Esophagus squamous epithelium (tissue), 5 donors: ENCODE measurements around the gene MEPCE. TPM values are rescaled to one million over a fixed set of nuclear protein-coding genes. Genes with fewer than 3 reads are reported as not detected.

Experiments used
- DNase-seq: peaks from one replicate; lab custom pipeline; 2025; lab: John Stamatoyannopoulos, UW
- H3K27ac ChIP-seq, 4 donors: fragments of 200-600 bp; sonication (generic); one replicate each; pipeline ENCODE4 v1.5.1; 2016 to 2019; ENCODE audit warnings: mild to moderate bottlenecking in 1 of 4
- H3K27me3 ChIP-seq, 4 donors: fragments of 200-600 bp; sonication (generic); 1 replicate in 3 of 4; 2 replicates in 1 of 4; pipeline versions ENCODE4 v1.5.1 to v1.6.0; 2017 to 2021; ENCODE audit warnings: antibody characterized with exemption in 1 of 4
- H3K36me3 ChIP-seq, 3 donors: fragments of 200-600 bp; sonication (generic); one replicate each; pipeline ENCODE4 v1.5.1; 2016 to 2019
- H3K4me1 ChIP-seq, 3 donors: fragments of 200-600 bp; sonication (generic); one replicate each; pipeline ENCODE4 v1.5.1; 2017 to 2019
- H3K4me3 ChIP-seq, 4 donors: fragments of 200-600 bp; sonication (generic); 1 replicate in 3 of 4; 2 replicates in 1 of 4; pipeline ENCODE4 v1.5.1; 2016 to 2019; ENCODE audit warnings: mild to moderate bottlenecking in 2 of 4, moderate library complexity in 1 of 4
- H3K9me3 ChIP-seq, 3 donors: fragments of 200-600 bp; sonication (generic); one replicate each; pipeline ENCODE4 v1.5.1; 2016 to 2019
- CTCF ChIP-seq, 6 experiments: fragments of 450-650 bp in 4 of 6; fragments of 200-600 bp in 2 of 6; sonication (generic) in 2 of 6; IDR thresholded peaks; one replicate each; pipeline ENCODE4 v1.5.1; 2016 to 2019; ENCODE audit warnings: antibody characterized with exemption in 6 of 6, mild to moderate bottlenecking in 4 of 6, moderate library complexity in 4 of 6
- POLR2A ChIP-seq, 4 donors: fragments of 450-650 bp; IDR thresholded peaks; one replicate each; pipeline ENCODE4 v1.6.1; 2017; ENCODE audit warnings: antibody characterized with exemption in 4 of 4, mild to moderate bottlenecking in 4 of 4, moderate library complexity in 3 of 4
- WGBS, 2 donors: methylation state at CpG; one replicate each; pipeline ENCODE4 v1.1.5; 2018; 5-methylcytosine and 5-hydroxymethylcytosine counted together
- intact Hi-C: fragments of 100-400 bp; cut with DNase I; formaldehyde crosslinking; loops from one replicate; pipeline ENCODE4 v1.15.0; 2022
- total RNA-seq, 4 donors: library from RNA; depleted of rRNA; stranded (reverse); fragments of >200 nt; gene quantifications; one replicate each; pipeline ENCODE4 v1.1.0, GENCODE V29; 2016
- donor health status: DM: yes; HTN: yes; CAD: no.

Gene MEPCE
- total RNA-seq, 4 donors from 2014 or later = 18.0 to 27.7 (median 23.4) TPM

GRCh38 chr7:100472121-100472851 lies 42.7 kb downstream of the MEPCE start:
- intact Hi-C loops = loop anchor here (10.0 kb wide), 1 partner anchor 223 kb away; the partner anchor contains the start of gene GIGYF1
- H3K27ac ChIP-seq = peak overlapping the region; percentile 50 to 66 (median 59)
- TF ChIP-seq CTCF (IDR thresholded peaks at IDR 0.05) (no peak), POLR2A (IDR thresholded peaks at IDR 0.05) (no peak)
- DNase-seq = no peak
- H3K27me3 ChIP-seq = no peaks in the 10 kb centered on the region
- no peaks in the 10 kb centered on the region for H3K9me3 ChIP-seq
- WGBS, 2 donors = 46 to 53% methylated on average over 7 to 11 of the region's 16 CpGs
- peak overlapping the region in 1 of 4 donors; percentile 2 for H3K4me3 ChIP-seq
- H3K36me3 ChIP-seq = peaks cover 2 to 77% (median 10%) of the 10 kb centered on the region in 3 donors
- H3K4me1 ChIP-seq = peaks cover 41 to 89% (median 44%) of the 10 kb centered on the region in 3 donors

GRCh38 chr7:100472854-100473499 lies 43.3 kb downstream of the MEPCE start:
- no peak for DNase-seq
- Histone ChIP-seq H3K4me1 (peaks cover 43 to 89% (median 51%) of the 10 kb centered on the region in 3 donors), H3K27ac (peak overlapping the region; percentile 50 to 66 (median 59)), H3K4me3 (peak overlapping the region in 1 of 4 donors; percentile 2), H3K36me3 (peaks cover 0 to 70% (median 4%) of the 10 kb centered on the region in 3 donors), H3K9me3 (no peaks in the 10 kb centered on the region), H3K27me3 (no peaks in the 10 kb centered on the region)
- TF ChIP-seq CTCF (IDR thresholded peaks at IDR 0.05) = no peak
- WGBS, 2 donors = 51 to 61% methylated on average over 8 to 11 of the region's 14 CpGs
- intact Hi-C loops = loop anchor here (10.0 kb wide), 1 partner anchor 222 kb away; the partner anchor contains the start of gene GIGYF1

GRCh38 chr7:100475549-100475948 lies 45.9 kb downstream of the MEPCE start:
- Histone ChIP-seq H3K27ac (peak overlapping the region in 3 of 4 donors; percentile 1 to 98 (median 95)), H3K4me1 (peaks cover 46 to 82% (median 50%) of the 10 kb centered on the region in 3 donors), H3K36me3 (peaks cover 0 to 47% (median 4%) of the 10 kb centered on the region in 3 donors), H3K27me3 (no peaks in the 10 kb centered on the region), H3K4me3 (peak overlapping the region in 3 of 4 donors; percentile 85 to 97 (median 86)), H3K9me3 (no peaks in the 10 kb centered on the region)
- no peak for DNase-seq
- intact Hi-C loops = loop anchor here (10.0 kb wide), 1 partner anchor 219 kb away; the partner anchor contains the start of gene GIGYF1
- 12 to 34% methylated on average over 4 to 7 of the region's 9 CpGs for WGBS, 2 donors
- TF ChIP-seq CTCF (IDR thresholded peaks at IDR 0.05) (no peak), POLR2A (IDR thresholded peaks at IDR 0.05) (no peak)

- intact Hi-C loops = loop anchor here (10.0 kb wide), 1 partner anchor 219 kb away; the partner anchor contains the start of gene GIGYF1
- H3K27me3 ChIP-seq = no peaks in the 10 kb centered on the region
- H3K4me1 ChIP-seq = peaks cover 46 to 76% (median 50%) of the 10 kb centered on the region in 3 donors
- H3K27ac ChIP-seq = peak overlapping the region in 3 of 4 donors; percentile 1 to 98 (median 95)
- peak overlapping the region; percentile 85 to 100 (median 92) for H3K4me3 ChIP-seq
- WGBS, 2 donors = 20 to 21% methylated on average over 4 of the region's 6 CpGs
- no peak for DNase-seq
- H3K36me3 ChIP-seq = peaks cover 0 to 40% (median 4%) of the 10 kb centered on the region in 3 donors
- TF ChIP-seq POLR2A (IDR thresholded peaks at IDR 0.05) = no peak
- no peak for TF ChIP-seq CTCF (IDR thresholded peaks at IDR 0.05)
- no peaks in the 10 kb centered on the region for H3K9me3 ChIP-seq
Observed at GRCh38 chr7:100476101-100476780, 46.6 kb downstream of the MEPCE start.
